ENCODE data around the gene ADAM17.

The ADAM17 gene

DNA sequence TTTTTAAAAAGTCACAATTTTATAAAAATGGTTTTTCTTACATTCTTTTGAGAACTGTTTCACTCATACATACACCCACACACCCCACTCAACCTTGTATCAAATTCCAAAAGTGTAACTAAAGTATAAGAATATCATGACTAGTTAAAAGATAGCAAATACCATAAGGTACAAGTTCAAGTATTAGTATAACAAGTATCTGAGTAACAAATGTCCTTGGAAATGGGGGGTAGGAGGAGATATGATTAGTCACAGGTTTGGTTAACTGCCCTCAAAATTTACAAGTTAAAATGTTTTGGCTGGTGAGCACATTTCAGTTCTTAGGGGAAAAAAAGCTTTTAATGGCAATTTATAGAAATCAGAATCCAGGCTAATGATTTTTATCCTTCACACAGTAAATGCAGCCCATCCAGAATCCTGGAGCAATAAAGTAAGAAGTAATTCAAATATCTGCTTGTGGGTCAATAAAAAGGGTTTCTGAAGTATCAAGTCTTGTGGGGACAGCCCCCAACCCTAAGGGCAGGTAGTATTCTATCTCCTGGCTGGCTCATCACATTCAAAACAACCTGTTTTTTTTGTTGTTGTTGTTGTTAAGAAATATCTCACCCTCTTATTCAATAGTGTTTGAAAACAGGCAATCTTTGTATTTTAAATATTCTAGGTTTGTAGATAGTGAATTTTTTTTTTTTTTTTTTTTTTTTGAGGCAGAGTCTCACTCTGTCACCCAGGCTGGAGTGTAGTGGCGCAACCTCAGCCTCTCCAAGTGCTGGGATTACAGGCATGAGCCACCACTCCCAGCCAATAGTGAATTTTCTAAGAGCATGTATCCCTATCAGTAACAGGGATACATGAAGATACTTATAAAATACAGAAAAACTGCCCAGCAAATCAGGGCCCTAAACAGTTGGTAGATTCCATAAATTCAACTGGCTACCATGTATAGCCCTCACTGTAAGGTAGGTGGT, 66.8 kb downstream of the ADAM17 start:
- H3K9me3 ChIP-seq = no peaks in the 10 kb centered on the region
- H3K4me1 ChIP-seq (ENCODE audit: control insufficient read depth in 1 of 2, insufficient read depth in 1 of 2, low read depth in 1 of 2, low read length in 1 of 2) = no peaks in the 10 kb centered on the region
- no peak overlapping the region for H3K27ac ChIP-seq
- H3K27me3 ChIP-seq = no peaks in the 10 kb centered on the region
- no peak for TF ChIP-seq CTCF (IDR thresholded peaks at IDR 0.05)
- H3K36me3 ChIP-seq = peaks cover 100% of the 10 kb centered on the region
- no peak overlapping the region for H3K4me3 ChIP-seq (ENCODE audit: low read depth in 1 of 2, low read length in 1 of 2)

DNA sequence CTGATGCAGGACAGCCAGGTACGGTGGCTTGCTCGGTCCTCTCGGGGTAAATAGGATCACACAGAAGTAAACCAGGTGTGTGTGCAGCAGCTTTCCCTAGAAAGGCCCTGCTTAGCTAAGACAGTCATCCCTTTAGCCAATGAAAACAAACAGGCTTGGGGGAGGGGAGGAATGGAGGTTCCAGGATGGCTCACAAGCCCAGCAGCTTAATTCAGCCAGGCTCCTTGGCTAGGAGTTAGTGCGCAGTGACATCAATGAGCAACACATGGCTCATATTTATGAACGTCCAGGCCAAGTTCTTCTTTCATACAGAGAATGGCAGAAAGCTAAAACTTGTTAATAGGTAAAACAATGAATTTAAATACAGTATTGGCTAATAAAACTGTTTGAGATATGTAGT, 71.1 kb downstream of the ADAM17 start:
- peaks cover 98% of the 10 kb centered on the region for H3K36me3 ChIP-seq

DNA sequence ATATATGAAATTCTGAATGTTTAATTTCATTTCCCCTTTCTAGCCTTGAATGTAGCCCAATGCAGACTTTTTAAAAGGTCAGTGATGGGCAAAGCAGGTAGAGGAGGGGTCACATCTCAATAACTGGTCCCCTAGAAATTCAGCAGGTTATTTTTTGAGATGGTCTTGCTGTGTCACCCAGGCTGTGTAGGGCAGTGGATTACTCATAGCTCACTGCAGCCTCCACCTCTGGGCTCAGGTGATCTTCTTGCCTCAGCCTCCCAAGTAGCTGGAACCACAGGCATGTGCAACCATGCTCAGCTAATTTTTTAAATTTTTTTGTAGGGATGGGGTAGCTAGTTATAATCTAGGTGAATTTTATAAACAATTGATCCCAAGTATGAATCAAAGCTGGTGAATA, 72.5 kb downstream of the ADAM17 start:
- Histone ChIP-seq H3K27me3 (no peaks in the 10 kb centered on the region), H3K36me3 (peaks cover 84% of the 10 kb centered on the region), H3K9me3 (no peaks in the 10 kb centered on the region), H3K4me1 (ENCODE audit: control insufficient read depth in 1 of 2, insufficient read depth in 1 of 2, low read depth in 1 of 2, low read length in 1 of 2) (no peaks in the 10 kb centered on the region), H3K4me3 (ENCODE audit: low read depth in 1 of 2, low read length in 1 of 2) (no peak overlapping the region), H3K27ac (no peak overlapping the region)
- no peak for TF ChIP-seq CTCF (IDR thresholded peaks at IDR 0.05)

More for the DNA sequence above, 71.1 kb downstream of the ADAM17 start:
- no peak for TF ChIP-seq CTCF (IDR thresholded peaks at IDR 0.05)
- Histone ChIP-seq H3K27ac (no peak overlapping the region), H3K4me3 (ENCODE audit: low read depth in 1 of 2, low read length in 1 of 2) (no peak overlapping the region), H3K4me1 (ENCODE audit: control insufficient read depth in 1 of 2, insufficient read depth in 1 of 2, low read depth in 1 of 2, low read length in 1 of 2) (no peaks in the 10 kb centered on the region), H3K9me3 (no peaks in the 10 kb centered on the region), H3K27me3 (no peaks in the 10 kb centered on the region)

DNA sequence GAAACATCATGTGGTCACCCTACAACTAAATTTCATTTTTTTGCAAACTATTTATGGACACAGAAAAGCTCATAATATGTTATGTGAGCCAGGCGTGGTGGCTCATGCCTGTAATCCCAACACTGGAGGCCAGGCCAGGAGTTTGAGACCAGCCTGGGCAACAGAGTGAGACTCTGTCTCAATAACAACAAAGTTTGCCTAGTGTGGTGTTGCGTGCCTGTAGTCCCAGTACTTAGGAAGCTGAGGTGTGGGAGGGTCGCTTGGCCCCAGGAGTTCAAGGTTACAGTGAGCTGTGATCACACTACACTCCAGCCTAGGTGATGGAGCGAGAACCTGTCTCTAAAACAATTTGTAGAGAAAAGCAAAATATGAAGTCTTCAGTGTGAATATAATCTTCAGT, 75.5 kb downstream of the ADAM17 start:
- no peaks in the 10 kb centered on the region for H3K27me3 ChIP-seq
- peaks cover 10 to 11% of the 10 kb centered on the region in 2 experiments for H3K4me1 ChIP-seq (ENCODE audit: control insufficient read depth in 1 of 2, insufficient read depth in 1 of 2, low read depth in 1 of 2, low read length in 1 of 2)
- H3K27ac ChIP-seq = no peak overlapping the region
- no peak for TF ChIP-seq CTCF (IDR thresholded peaks at IDR 0.05)
- peaks cover 59% of the 10 kb centered on the region for H3K36me3 ChIP-seq
- H3K4me3 ChIP-seq (ENCODE audit: low read depth in 1 of 2, low read length in 1 of 2) = no peak overlapping the region
- H3K9me3 ChIP-seq = no peaks in the 10 kb centered on the region

DNA sequence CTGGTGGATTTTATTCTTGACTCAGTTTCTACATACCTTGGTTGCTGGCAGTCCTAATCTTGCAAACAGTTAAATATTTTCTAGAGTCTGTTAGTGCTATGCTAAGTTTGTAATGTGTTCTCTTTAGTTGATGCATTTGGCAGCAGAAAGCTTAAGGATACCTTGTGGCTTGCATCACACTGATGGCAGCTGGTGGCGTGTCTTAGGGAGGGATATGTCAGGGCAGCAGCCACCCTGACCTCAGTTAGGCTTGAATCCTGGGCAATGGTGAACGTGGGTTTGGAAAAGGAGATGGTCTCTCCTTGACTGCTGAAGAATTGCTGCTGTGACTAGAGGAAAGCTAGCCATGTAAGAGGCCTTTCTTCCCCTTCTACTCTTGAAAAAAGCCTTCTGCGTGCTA, 77.1 kb downstream of the ADAM17 start:
- H3K36me3 ChIP-seq = peaks cover 43% of the 10 kb centered on the region
- no peak overlapping the region for H3K27ac ChIP-seq
- H3K27me3 ChIP-seq = no peaks in the 10 kb centered on the region
- H3K4me3 ChIP-seq (ENCODE audit: low read depth in 1 of 2, low read length in 1 of 2) = no peak overlapping the region
- no peaks in the 10 kb centered on the region for H3K9me3 ChIP-seq
- TF ChIP-seq CTCF (IDR thresholded peaks at IDR 0.05) = no peak
- H3K4me1 ChIP-seq (ENCODE audit: control insufficient read depth in 1 of 2, insufficient read depth in 1 of 2, low read depth in 1 of 2, low read length in 1 of 2) = peaks cover 19 to 21% of the 10 kb centered on the region in 2 experiments
